ENCODE data around the gene BNIP2. TPM values are rescaled to one million over a fixed set of nuclear protein-coding genes. Genes with fewer than 3 reads are reported as not detected.
A peak's percentile ranks its signal among the peaks of the same experiment; 100 is the strongest.

BNIP2 gene
- total and polyA plus RNA-seq, 2 of the 13 experiments (the other 11 are each of a cell fraction or from before 2014, with no cell fraction given) = 17.4 to 57.6 TPM

DNA sequence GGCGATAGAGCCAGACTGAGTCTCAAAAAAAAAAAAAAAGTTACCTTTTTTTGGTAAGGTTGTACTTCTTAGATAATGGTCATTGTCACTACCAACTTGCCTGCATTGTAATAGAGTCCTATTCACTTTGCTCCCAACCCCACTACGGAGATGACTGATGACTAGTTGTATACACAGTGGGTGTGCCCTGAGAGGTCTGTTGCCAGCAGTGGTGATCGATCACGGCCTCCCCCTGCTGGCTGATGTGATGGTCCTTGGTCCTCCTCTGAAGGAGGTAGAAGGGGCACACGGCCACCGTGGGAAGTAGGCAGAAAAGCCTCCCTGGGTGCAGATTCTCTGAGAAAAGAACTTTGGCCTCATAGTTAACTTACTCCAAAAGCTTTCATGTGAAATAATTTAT is 66.8 kb downstream of the BNIP2 start (continued):
- peak; percentile 80 for TF ChIP-seq RAD21 (CRISPR knock-in tag; IDR thresholded peaks at IDR 0.05)
- TF ChIP-seq THAP11 (CRISPR knock-in tag; IDR thresholded peaks at IDR 0.05) = 0 out of 2 replicates have a peak, but pooled peaks have one; percentile 30
- no peak for TF ChIP-seq PRMT3 (CRISPR knock-in tag; IDR thresholded peaks at IDR 0.05; ENCODE audit: borderline replicate concordance, low read depth)
- TF ChIP-seq, protein P1, sequence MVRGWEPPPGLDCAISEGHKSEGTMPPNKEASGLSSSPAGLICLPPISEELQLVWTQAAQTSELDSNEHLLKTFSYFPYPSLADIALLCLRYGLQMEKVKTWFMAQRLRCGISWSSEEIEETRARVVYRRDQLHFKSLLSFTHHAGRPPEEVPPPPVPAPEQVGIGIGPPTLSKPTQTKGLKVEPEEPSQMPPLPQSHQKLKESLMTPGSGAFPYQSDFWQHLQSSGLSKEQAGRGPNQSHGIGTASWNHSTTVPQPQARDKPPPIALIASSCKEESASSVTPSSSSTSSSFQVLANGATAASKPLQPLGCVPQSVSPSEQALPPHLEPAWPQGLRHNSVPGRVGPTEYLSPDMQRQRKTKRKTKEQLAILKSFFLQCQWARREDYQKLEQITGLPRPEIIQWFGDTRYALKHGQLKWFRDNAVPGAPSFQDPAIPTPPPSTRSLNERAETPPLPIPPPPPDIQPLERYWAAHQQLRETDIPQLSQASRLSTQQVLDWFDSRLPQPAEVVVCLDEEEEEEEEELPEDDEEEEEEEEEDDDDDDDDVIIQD (CRISPR knock-in tag; IDR thresholded peaks at IDR 0.05; ENCODE audit: low read depth) = 0 out of 2 replicates have a peak, but pooled peaks have one; percentile 37
- peak; percentile 49; the same call in 1 of the 2 replicates for TF ChIP-seq GATAD2A (CRISPR knock-in tag; IDR thresholded peaks at IDR 0.05)
- TF ChIP-seq SMAD3 (CRISPR knock-in tag; IDR thresholded peaks at IDR 0.05) = 0 out of 2 replicates have a peak, but pooled peaks have one; percentile 42
- TF ChIP-seq, protein P2, sequence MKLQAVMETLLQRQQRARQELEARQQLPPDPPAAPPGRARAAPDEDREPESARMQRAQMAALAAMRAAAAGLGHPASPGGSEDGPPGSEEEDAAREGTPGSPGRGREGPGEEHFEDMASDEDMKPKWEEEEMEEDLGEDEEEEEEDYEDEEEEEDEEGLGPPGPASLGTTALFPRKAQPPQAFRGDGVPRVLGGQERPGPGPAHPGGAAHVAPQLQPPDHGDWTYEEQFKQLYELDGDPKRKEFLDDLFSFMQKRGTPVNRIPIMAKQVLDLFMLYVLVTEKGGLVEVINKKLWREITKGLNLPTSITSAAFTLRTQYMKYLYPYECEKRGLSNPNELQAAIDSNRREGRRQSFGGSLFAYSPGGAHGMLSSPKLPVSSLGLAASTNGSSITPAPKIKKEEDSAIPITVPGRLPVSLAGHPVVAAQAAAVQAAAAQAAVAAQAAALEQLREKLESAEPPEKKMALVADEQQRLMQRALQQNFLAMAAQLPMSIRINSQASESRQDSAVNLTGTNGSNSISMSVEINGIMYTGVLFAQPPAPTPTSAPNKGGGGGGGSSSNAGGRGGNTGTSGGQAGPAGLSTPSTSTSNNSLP (IDR thresholded peaks at IDR 0.05; ENCODE audit: low read depth, low read length) = no peak
- 0 out of 2 replicates have a peak, but pooled peaks have one; percentile 20 for TF ChIP-seq IRF2 (CRISPR knock-in tag; IDR thresholded peaks at IDR 0.05)
- TF ChIP-seq, protein P3, sequence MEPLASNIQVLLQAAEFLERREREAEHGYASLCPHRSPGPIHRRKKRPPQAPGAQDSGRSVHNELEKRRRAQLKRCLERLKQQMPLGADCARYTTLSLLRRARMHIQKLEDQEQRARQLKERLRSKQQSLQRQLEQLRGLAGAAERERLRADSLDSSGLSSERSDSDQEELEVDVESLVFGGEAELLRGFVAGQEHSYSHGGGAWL (CRISPR knock-in tag; IDR thresholded peaks at IDR 0.05) = no peak
- TF ChIP-seq, protein P4, sequence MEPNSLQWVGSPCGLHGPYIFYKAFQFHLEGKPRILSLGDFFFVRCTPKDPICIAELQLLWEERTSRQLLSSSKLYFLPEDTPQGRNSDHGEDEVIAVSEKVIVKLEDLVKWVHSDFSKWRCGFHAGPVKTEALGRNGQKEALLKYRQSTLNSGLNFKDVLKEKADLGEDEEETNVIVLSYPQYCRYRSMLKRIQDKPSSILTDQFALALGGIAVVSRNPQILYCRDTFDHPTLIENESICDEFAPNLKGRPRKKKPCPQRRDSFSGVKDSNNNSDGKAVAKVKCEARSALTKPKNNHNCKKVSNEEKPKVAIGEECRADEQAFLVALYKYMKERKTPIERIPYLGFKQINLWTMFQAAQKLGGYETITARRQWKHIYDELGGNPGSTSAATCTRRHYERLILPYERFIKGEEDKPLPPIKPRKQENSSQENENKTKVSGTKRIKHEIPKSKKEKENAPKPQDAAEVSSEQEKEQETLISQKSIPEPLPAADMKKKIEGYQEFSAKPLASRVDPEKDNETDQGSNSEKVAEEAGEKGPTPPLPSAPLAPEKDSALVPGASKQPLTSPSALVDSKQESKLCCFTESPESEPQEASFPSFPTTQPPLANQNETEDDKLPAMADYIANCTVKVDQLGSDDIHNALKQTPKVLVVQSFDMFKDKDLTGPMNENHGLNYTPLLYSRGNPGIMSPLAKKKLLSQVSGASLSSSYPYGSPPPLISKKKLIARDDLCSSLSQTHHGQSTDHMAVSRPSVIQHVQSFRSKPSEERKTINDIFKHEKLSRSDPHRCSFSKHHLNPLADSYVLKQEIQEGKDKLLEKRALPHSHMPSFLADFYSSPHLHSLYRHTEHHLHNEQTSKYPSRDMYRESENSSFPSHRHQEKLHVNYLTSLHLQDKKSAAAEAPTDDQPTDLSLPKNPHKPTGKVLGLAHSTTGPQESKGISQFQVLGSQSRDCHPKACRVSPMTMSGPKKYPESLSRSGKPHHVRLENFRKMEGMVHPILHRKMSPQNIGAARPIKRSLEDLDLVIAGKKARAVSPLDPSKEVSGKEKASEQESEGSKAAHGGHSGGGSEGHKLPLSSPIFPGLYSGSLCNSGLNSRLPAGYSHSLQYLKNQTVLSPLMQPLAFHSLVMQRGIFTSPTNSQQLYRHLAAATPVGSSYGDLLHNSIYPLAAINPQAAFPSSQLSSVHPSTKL (CRISPR knock-in tag; IDR thresholded peaks at IDR 0.05) = 0 out of 2 replicates have a peak, but pooled peaks have one; percentile 41
- TF ChIP-seq ZMYM4 (CRISPR knock-in tag; IDR thresholded peaks at IDR 0.05) = 0 out of 2 replicates have a peak, but pooled peaks have one; percentile 12
- no peak for TF ChIP-seq BRCA1 (CRISPR knock-in tag; IDR thresholded peaks at IDR 0.05)
- no peak for TF ChIP-seq MTA3 (CRISPR knock-in tag; IDR thresholded peaks at IDR 0.05)
- peak; percentile 44; the same call in 1 of the 2 replicates for TF ChIP-seq ZKSCAN8 (CRISPR knock-in tag; IDR thresholded peaks at IDR 0.05; ENCODE audit: borderline replicate concordance)
- no peak for TF ChIP-seq ELF1 (CRISPR knock-in tag; IDR thresholded peaks at IDR 0.05)
- no peak for TF ChIP-seq HOXA7 (CRISPR knock-in tag; IDR thresholded peaks at IDR 0.05)
- 0 out of 3 replicates have a peak, but pooled peaks have one; percentile 22 for TF ChIP-seq MXI1 (IDR thresholded peaks at IDR 0.05; ENCODE audit: borderline replicate concordance, low read depth, low read length)
- no peak for TF ChIP-seq ISX (CRISPR knock-in tag; conservative IDR thresholded peaks at IDR 0.05)
- TF ChIP-seq STAG1 (CRISPR knock-in tag; IDR thresholded peaks at IDR 0.05) = peak; percentile 92
- TF ChIP-seq, protein P5, sequence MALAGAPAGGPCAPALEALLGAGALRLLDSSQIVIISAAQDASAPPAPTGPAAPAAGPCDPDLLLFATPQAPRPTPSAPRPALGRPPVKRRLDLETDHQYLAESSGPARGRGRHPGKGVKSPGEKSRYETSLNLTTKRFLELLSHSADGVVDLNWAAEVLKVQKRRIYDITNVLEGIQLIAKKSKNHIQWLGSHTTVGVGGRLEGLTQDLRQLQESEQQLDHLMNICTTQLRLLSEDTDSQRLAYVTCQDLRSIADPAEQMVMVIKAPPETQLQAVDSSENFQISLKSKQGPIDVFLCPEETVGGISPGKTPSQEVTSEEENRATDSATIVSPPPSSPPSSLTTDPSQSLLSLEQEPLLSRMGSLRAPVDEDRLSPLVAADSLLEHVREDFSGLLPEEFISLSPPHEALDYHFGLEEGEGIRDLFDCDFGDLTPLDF (CRISPR knock-in tag; IDR thresholded peaks at IDR 0.05) = no peak
